Stomach (tissue), 4 donors: ENCODE data around the gene RAB40B.

Experiments
- CTCF ChIP-seq, 7 experiments: fragments of 450-650 bp in 4 of 7; fragments of 200-600 bp in 3 of 7; sonication (generic) in 3 of 7; IDR thresholded peaks; one replicate each; pipeline ENCODE4 v1.5.1; 2016 to 2019; ENCODE audit warnings: antibody characterized with exemption in 7 of 7, control low read depth in 2 of 7, mild to moderate bottlenecking in 1 of 7
- EP300 ChIP-seq: sonication (generic); formaldehyde crosslinking; IDR thresholded peaks from one replicate; pipeline ENCODE4 v1.6.1; 2017; ENCODE audit warnings: antibody characterized with exemption

- no peak for TF ChIP-seq CTCF (IDR thresholded peaks at IDR 0.05)
- no peak for TF ChIP-seq EP300
These were observed 24.8 kb upstream of the RAB40B start for GRCh38 chr17:82723169-82723807.
